ENCODE measurements around the gene CCL8. TPM values are rescaled to one million over a fixed set of nuclear protein-coding genes. Genes with fewer than 3 reads are reported as not detected.

CCL8 gene
- total and polyA plus RNA-seq, 7 experiments from 2014 or later = not detected

DNA sequence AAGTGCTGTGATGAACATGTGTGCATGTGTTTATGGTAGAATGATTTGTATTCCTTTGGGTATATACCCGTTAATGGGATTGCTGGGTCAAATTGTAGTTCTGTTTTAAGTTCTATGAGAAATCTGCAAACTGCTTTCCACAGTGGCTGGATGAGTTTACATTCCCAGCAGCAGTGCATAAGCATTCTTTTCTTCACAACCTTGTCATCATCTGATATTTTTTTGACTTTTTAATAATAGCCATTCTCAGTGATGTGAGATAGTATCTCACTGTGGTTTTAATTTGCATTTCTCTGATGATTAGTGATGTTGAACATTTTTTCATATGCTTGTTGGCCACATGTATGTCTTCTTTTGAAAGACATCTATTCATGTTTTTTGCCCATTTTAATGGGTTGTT lies 18.5 kb downstream of the CCL8 start:
- CTCF ChIA-PET = no interaction called here
- peaks cover 0 to 8% (median 0%) of the 10 kb centered on the region in 5 donors for H3K36me3 Mint-ChIP-seq

GRCh38 chr17:34339138-34339770 lies 20.0 kb downstream of the CCL8 start:
- ChIA-PET CTCF (no interaction called here), POLR2A (no interaction called here)
- peaks cover 51 to 79% (median 62%) of the 10 kb centered on the region in 5 donors for H3K27me3 Mint-ChIP-seq
- Histone ChIP-seq H3K9me3 (ENCODE audit: control insufficient read depth in 2 of 3, low read length in 3 of 3) (no peaks in the 10 kb centered on the region), H3K27me3 (ENCODE audit: control insufficient read depth in 2 of 2, insufficient read depth in 2 of 2, low read length in 2 of 2) (no peaks in the 10 kb centered on the region), H3K4me3 (ENCODE audit: low read length) (no peak overlapping the region), H3K4me1 (ENCODE audit: control insufficient read depth in 2 of 2, insufficient read depth in 2 of 2, low read length in 2 of 2) (no peaks in the 10 kb centered on the region), H3K36me3 (ENCODE audit: control insufficient read depth in 2 of 3, insufficient read depth in 3 of 3, low read length in 3 of 3) (no peaks in the 10 kb centered on the region), H3K27ac (ENCODE audit: low read depth, low read length) (no peak overlapping the region)
- peaks cover 0 to 8% (median 0%) of the 10 kb centered on the region in 5 donors for H3K36me3 Mint-ChIP-seq
- H3K4me1 Mint-ChIP-seq = no peaks in the 10 kb centered on the region
- no peak for DNase-seq
- no peak overlapping the region for H3K27ac Mint-ChIP-seq
- no peak overlapping the region for H3K4me3 Mint-ChIP-seq
- no peak for ATAC-seq
- H3K9me3 Mint-ChIP-seq = peaks cover 0 to 13% (median 5%) of the 10 kb centered on the region in 11 donors
- intact Hi-C loops (cut with micrococcal nuclease) = no loop called here

More for the DNA sequence above, 18.5 kb downstream of the CCL8 start:
- Histone ChIP-seq H3K36me3 (ENCODE audit: control insufficient read depth in 2 of 3, insufficient read depth in 3 of 3, low read length in 3 of 3) (no peaks in the 10 kb centered on the region), H3K27me3 (ENCODE audit: control insufficient read depth in 2 of 2, insufficient read depth in 2 of 2, low read length in 2 of 2) (no peaks in the 10 kb centered on the region), H3K27ac (ENCODE audit: low read depth, low read length) (no peak overlapping the region), H3K4me1 (ENCODE audit: control insufficient read depth in 2 of 2, insufficient read depth in 2 of 2, low read length in 2 of 2) (no peaks in the 10 kb centered on the region), H3K4me3 (ENCODE audit: low read length) (no peak overlapping the region), H3K9me3 (ENCODE audit: control insufficient read depth in 2 of 3, low read length in 3 of 3) (no peaks in the 10 kb centered on the region)
- ATAC-seq (no peak), DNase-seq (no peak)
- no peak overlapping the region for H3K27ac Mint-ChIP-seq
- peaks cover 0 to 1% (median 0%) of the 10 kb centered on the region in 7 donors for H3K4me1 Mint-ChIP-seq
- H3K4me3 Mint-ChIP-seq = no peak overlapping the region
- intact Hi-C loops (cut with micrococcal nuclease) = no loop called here
- peaks cover 36 to 70% (median 48%) of the 10 kb centered on the region in 5 donors for H3K27me3 Mint-ChIP-seq
- H3K9me3 Mint-ChIP-seq = peaks cover 0 to 13% (median 5%) of the 10 kb centered on the region in 11 donors
- POLR2A ChIA-PET = no interaction called here

GRCh38 chr17:34341916-34342315 lies 22.7 kb downstream of the CCL8 start:
- peaks cover 50 to 64% (median 62%) of the 10 kb centered on the region in 5 donors for H3K27me3 Mint-ChIP-seq
- CTCF ChIA-PET = no interaction called here
- no peak for DNase-seq
- no peak overlapping the region for H3K27ac Mint-ChIP-seq
- POLR2A ChIA-PET = no interaction called here
- Histone ChIP-seq H3K27ac (ENCODE audit: low read depth, low read length) (no peak overlapping the region), H3K9me3 (ENCODE audit: control insufficient read depth in 2 of 3, low read length in 3 of 3) (no peaks in the 10 kb centered on the region), H3K4me3 (ENCODE audit: low read length) (no peak overlapping the region), H3K36me3 (ENCODE audit: control insufficient read depth in 2 of 3, insufficient read depth in 3 of 3, low read length in 3 of 3) (no peaks in the 10 kb centered on the region), H3K27me3 (ENCODE audit: control insufficient read depth in 2 of 2, insufficient read depth in 2 of 2, low read length in 2 of 2) (no peaks in the 10 kb centered on the region), H3K4me1 (ENCODE audit: control insufficient read depth in 2 of 2, insufficient read depth in 2 of 2, low read length in 2 of 2) (no peaks in the 10 kb centered on the region)
- ATAC-seq = no peak
- H3K4me1 Mint-ChIP-seq = no peaks in the 10 kb centered on the region
- H3K9me3 Mint-ChIP-seq = peaks cover 0 to 8% (median 0%) of the 10 kb centered on the region in 11 donors
- H3K36me3 Mint-ChIP-seq = peaks cover 0 to 5% (median 0%) of the 10 kb centered on the region in 5 donors
- no peak overlapping the region for H3K4me3 Mint-ChIP-seq
- intact Hi-C loops (cut with micrococcal nuclease) = no loop called here

DNA sequence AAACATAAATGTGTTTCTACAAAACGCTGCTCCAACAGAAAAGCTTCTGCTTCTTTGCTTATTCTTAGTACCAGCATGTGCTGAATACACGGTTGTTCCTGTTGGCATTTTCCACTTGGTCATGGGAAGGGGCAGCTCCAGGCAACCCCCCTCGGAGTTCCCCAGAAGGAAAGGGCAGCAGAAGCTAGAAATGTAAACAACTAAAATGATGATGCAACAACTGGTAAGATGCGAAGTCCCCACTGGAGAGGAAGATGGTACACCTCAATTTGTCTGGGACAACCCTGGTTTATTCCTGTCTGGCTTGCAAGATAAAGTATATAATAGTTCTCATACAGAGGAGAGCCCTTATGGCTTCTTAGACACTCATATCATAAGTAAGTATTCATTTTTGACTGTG lies 27.8 kb downstream of the CCL8 start:
- intact Hi-C loops (cut with micrococcal nuclease) = no loop called here
- no peaks in the 10 kb centered on the region for H3K36me3 ChIP-seq (ENCODE audit: control insufficient read depth in 2 of 3, insufficient read depth in 3 of 3, low read length in 3 of 3)
- peaks cover 0 to 1% (median 0%) of the 10 kb centered on the region in 11 donors for H3K9me3 Mint-ChIP-seq
- H3K36me3 Mint-ChIP-seq = peaks cover 0 to 2% (median 0%) of the 10 kb centered on the region in 5 donors
- H3K27ac ChIP-seq (ENCODE audit: low read depth, low read length) = no peak overlapping the region
- peaks cover 29 to 61% (median 41%) of the 10 kb centered on the region in 5 donors for H3K27me3 Mint-ChIP-seq
- H3K27ac Mint-ChIP-seq = no peak overlapping the region
- no peak for ATAC-seq
- DNase-seq = no peak
- H3K27me3 ChIP-seq (ENCODE audit: control insufficient read depth in 2 of 2, insufficient read depth in 2 of 2, low read length in 2 of 2) = no peaks in the 10 kb centered on the region
- CTCF ChIA-PET = no interaction called here
- POLR2A ChIA-PET = no interaction called here
- H3K9me3 ChIP-seq (ENCODE audit: control insufficient read depth in 2 of 3, low read length in 3 of 3) = no peaks in the 10 kb centered on the region
- H3K4me1 Mint-ChIP-seq = no peaks in the 10 kb centered on the region
- H3K4me3 Mint-ChIP-seq = no peak overlapping the region
- no peaks in the 10 kb centered on the region for H3K4me1 ChIP-seq (ENCODE audit: control insufficient read depth in 2 of 2, insufficient read depth in 2 of 2, low read length in 2 of 2)
- H3K4me3 ChIP-seq (ENCODE audit: low read length) = no peak overlapping the region

DNA sequence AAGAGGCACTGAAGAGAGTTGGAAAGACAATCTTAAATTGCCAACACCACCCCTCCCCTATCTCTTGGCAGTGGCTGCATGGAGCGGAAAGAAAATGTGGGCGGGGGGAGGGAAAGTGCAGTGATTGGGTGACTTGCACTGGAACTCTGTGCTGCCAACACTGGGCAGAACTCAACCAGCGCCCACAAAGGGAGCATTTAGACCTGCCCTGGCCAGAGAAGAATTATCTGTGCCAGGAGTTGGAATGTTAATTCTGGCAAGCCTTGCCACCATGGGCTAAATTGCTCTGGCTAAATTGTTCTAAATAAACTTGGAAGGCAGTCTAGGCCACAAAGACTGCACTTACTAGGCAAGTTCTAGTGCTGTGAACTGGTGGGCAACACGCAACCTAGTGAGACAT lies 30.5 kb downstream of the CCL8 start:
- CTCF ChIA-PET = no interaction called here
- H3K9me3 ChIP-seq (ENCODE audit: control insufficient read depth in 2 of 3, low read length in 3 of 3) = no peaks in the 10 kb centered on the region
- H3K27me3 ChIP-seq (ENCODE audit: control insufficient read depth in 2 of 2, insufficient read depth in 2 of 2, low read length in 2 of 2) = no peaks in the 10 kb centered on the region
- Mint-ChIP-seq H3K36me3 (no peaks in the 10 kb centered on the region), H3K27ac (no peak overlapping the region), H3K9me3 (peaks cover 0 to 4% (median 0%) of the 10 kb centered on the region in 11 donors), H3K4me3 (no peak overlapping the region), H3K27me3 (peaks cover 7 to 65% (median 25%) of the 10 kb centered on the region in 5 donors), H3K4me1 (no peaks in the 10 kb centered on the region)
- DNase-seq (no peak), ATAC-seq (no peak)
- intact Hi-C loops (cut with micrococcal nuclease) = no loop called here
- POLR2A ChIA-PET = no interaction called here
- no peaks in the 10 kb centered on the region for H3K36me3 ChIP-seq (ENCODE audit: control insufficient read depth in 2 of 3, insufficient read depth in 3 of 3, low read length in 3 of 3)
- no peaks in the 10 kb centered on the region for H3K4me1 ChIP-seq (ENCODE audit: control insufficient read depth in 2 of 2, insufficient read depth in 2 of 2, low read length in 2 of 2)
- H3K4me3 ChIP-seq (ENCODE audit: low read length) = no peak overlapping the region
- H3K27ac ChIP-seq (ENCODE audit: low read depth, low read length) = no peak overlapping the region

GRCh38 chr17:34351096-34351495 lies 31.9 kb downstream of the CCL8 start:
- Histone ChIP-seq H3K9me3 (ENCODE audit: control insufficient read depth in 2 of 3, low read length in 3 of 3) (no peaks in the 10 kb centered on the region), H3K27me3 (ENCODE audit: control insufficient read depth in 2 of 2, insufficient read depth in 2 of 2, low read length in 2 of 2) (no peaks in the 10 kb centered on the region), H3K27ac (ENCODE audit: low read depth, low read length) (no peak overlapping the region), H3K4me1 (ENCODE audit: control insufficient read depth in 2 of 2, insufficient read depth in 2 of 2, low read length in 2 of 2) (no peaks in the 10 kb centered on the region), H3K4me3 (ENCODE audit: low read length) (no peak overlapping the region), H3K36me3 (ENCODE audit: control insufficient read depth in 2 of 3, insufficient read depth in 3 of 3, low read length in 3 of 3) (no peaks in the 10 kb centered on the region)
- Mint-ChIP-seq H3K4me1 (no peaks in the 10 kb centered on the region), H3K27ac (no peak overlapping the region), H3K9me3 (peaks cover 0 to 4% (median 0%) of the 10 kb centered on the region in 11 donors), H3K4me3 (no peak overlapping the region), H3K36me3 (no peaks in the 10 kb centered on the region), H3K27me3 (peaks cover 7 to 62% (median 20%) of the 10 kb centered on the region in 5 donors)
- intact Hi-C loops (cut with micrococcal nuclease) = no loop called here
- ATAC-seq (no peak), DNase-seq (no peak)
- POLR2A ChIA-PET = no interaction called here
- CTCF ChIA-PET = no interaction called here

DNA sequence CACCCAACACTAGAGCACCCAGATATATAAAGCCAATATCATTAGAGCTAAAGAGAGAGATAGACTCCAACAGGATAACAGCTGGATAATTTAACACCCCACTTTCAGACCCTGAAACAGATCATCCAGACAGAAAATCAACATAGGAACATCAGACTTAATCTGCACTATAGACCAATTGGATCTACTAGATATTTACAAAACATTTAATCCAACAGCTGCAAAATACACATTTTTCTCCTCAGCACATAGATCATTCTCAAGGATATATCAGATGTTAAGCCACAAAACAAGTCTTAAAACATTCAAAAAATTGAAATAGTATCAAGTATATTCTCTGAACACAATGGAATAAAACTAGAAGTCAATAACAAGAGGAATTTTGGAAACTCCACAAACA lies 33.0 kb downstream of the CCL8 start:
- DNase-seq = no peak
- Mint-ChIP-seq H3K9me3 (peaks cover 0 to 4% (median 0%) of the 10 kb centered on the region in 11 donors), H3K36me3 (no peaks in the 10 kb centered on the region), H3K4me1 (no peaks in the 10 kb centered on the region), H3K4me3 (no peak overlapping the region), H3K27me3 (peaks cover 7 to 54% (median 20%) of the 10 kb centered on the region in 5 donors), H3K27ac (no peak overlapping the region)
- H3K36me3 ChIP-seq (ENCODE audit: control insufficient read depth in 2 of 3, insufficient read depth in 3 of 3, low read length in 3 of 3) = no peaks in the 10 kb centered on the region
- POLR2A ChIA-PET = no interaction called here
- no peak overlapping the region for H3K27ac ChIP-seq (ENCODE audit: low read depth, low read length)
- no peaks in the 10 kb centered on the region for H3K9me3 ChIP-seq (ENCODE audit: control insufficient read depth in 2 of 3, low read length in 3 of 3)
- CTCF ChIA-PET = interaction anchor here (1.4 kb wide), 1 partner anchor 10 kb away, joined by 4 read pairs; no protein-coding TSS in a partner anchor
- H3K27me3 ChIP-seq (ENCODE audit: control insufficient read depth in 2 of 2, insufficient read depth in 2 of 2, low read length in 2 of 2) = no peaks in the 10 kb centered on the region
- H3K4me3 ChIP-seq (ENCODE audit: low read length) = no peak overlapping the region
- intact Hi-C loops (cut with micrococcal nuclease) = no loop called here
- H3K4me1 ChIP-seq (ENCODE audit: control insufficient read depth in 2 of 2, insufficient read depth in 2 of 2, low read length in 2 of 2) = no peaks in the 10 kb centered on the region
- no peak for ATAC-seq

Data from naive thymus-derived CD4-positive, alpha-beta T cell (primary cell).